PC-9 (cell line): ENCODE data around the gene SCNN1B. TPM values are rescaled to one million over a fixed set of nuclear protein-coding genes. Genes with fewer than 3 reads are reported as not detected.

Experiments used
- BruUV-seq: library from RNA; stranded (reverse); fragments of 400-500 nt; replicated peaks from 2 replicates; lab custom pipeline; 2021; lab: Mats Ljungman, UMichigan
- CTCF ChIA-PET: fragments of 300-600 bp; sonication (Branson Sonifier 250); formaldehyde crosslinking; loops from one replicate; lab custom pipeline; 2022; ENCODE audit warnings: antibody characterized with exemption; lab: Charles Lee
- POLR2A ChIA-PET: fragments of 300-600 bp; sonication (Branson Sonifier 250); formaldehyde crosslinking; loops from one replicate; lab custom pipeline; 2022; ENCODE audit warnings: antibody characterized with exemption; ENCODE audit not compliant: unreplicated experiment; lab: Charles Lee
- DNase-seq, 2 experiments: peaks; one replicate each; pipeline versions ENCODE4 v3.0.0 to v3.0.0-alpha.2; 2015 to 2022; ENCODE audit warnings: mixed read lengths in 1 of 2
- H2AFZ ChIP-seq: fragments of 200-600 bp; sonication (generic); 2 replicates; pipeline ENCODE4 v1.8.1; 2017; ENCODE audit warnings: antibody characterized with exemption
- H3F3A ChIP-seq: fragments of 200-600 bp; sonication (generic); 2 replicates; pipeline ENCODE4 v1.8.1; 2017; ENCODE audit warnings: antibody characterized with exemption, mild to moderate bottlenecking, low read depth; ENCODE audit not compliant: insufficient read depth
- H3K27ac ChIP-seq: fragments of 200-600 bp; sonication (generic); 2 replicates; pipeline ENCODE4 v1.6.1; 2016; ENCODE audit warnings: mixed run types
- H3K27me3 ChIP-seq: fragments of 200-600 bp; sonication (generic); 2 replicates; pipeline ENCODE4 v1.6.1; 2016; ENCODE audit warnings: low read depth, mixed run types; ENCODE audit not compliant: insufficient read depth
- H3K36me3 ChIP-seq: fragments of 200-600 bp; sonication (generic); 2 replicates; pipeline ENCODE4 v1.6.1; 2016; ENCODE audit warnings: low read depth, mixed run types
- H3K4me1 ChIP-seq: fragments of 200-600 bp; sonication (generic); replicated peaks from 2 replicates; pipeline ENCODE4 v1.6.1; 2016; ENCODE audit warnings: mixed run types; ENCODE audit not compliant: insufficient read depth
- H3K4me2 ChIP-seq: fragments of 200-600 bp; sonication (generic); 2 replicates; pipeline ENCODE4 v1.6.1; 2017; ENCODE audit warnings: mixed run types
- H3K4me3 ChIP-seq: fragments of 200-600 bp; sonication (generic); 2 replicates; pipeline ENCODE4 v1.6.1; 2016; ENCODE audit warnings: mixed run types
- H3K79me2 ChIP-seq: fragments of 200-600 bp; sonication (generic); 2 replicates; pipeline ENCODE4 v1.6.1; 2017; ENCODE audit warnings: low read depth, mixed run types
- H3K9me2 ChIP-seq: fragments of 200-600 bp; sonication (generic); 2 replicates; pipeline ENCODE4 v1.8.1; 2017; ENCODE audit warnings: mild to moderate bottlenecking; ENCODE audit not compliant: insufficient read depth
- H3K9me3 ChIP-seq: fragments of 200-600 bp; sonication (generic); 2 replicates; pipeline ENCODE4 v1.8.1; 2016; ENCODE audit warnings: low read depth; ENCODE audit not compliant: insufficient read depth
- H4K20me1 ChIP-seq: fragments of 200-600 bp; sonication (generic); 2 replicates; pipeline ENCODE4 v1.8.1; 2017; ENCODE audit not compliant: insufficient read depth
- CTCF ChIP-seq: fragments of 200-600 bp; sonication (generic); conservative IDR thresholded peaks from 2 replicates; pipeline ENCODE4 v1.6.1; 2017; ENCODE audit warnings: mixed run types, antibody characterized with exemption, mild to moderate bottlenecking, moderate library complexity
- EZH2 ChIP-seq: fragments of 200-600 bp; sonication (generic); IDR thresholded peaks from 2 replicates; pipeline ENCODE4 v1.8.0; 2017; ENCODE audit warnings: antibody characterized with exemption, low read depth
- intact Hi-C: fragments of 100-400 bp; cut with micrococcal nuclease; formaldehyde crosslinking; loops from one replicate; pipeline ENCODE4 v1.10.0; 2022; ENCODE audit not compliant: unreplicated experiment
- total RNA-seq: library from RNA; stranded (reverse); gene quantifications from 2 replicates; pipeline ENCODE4 v1.2.3, GENCODE V29; 2021

Gene SCNN1B
- total RNA-seq, 1 experiment from 2014 or later = 0.57 TPM

DNA sequence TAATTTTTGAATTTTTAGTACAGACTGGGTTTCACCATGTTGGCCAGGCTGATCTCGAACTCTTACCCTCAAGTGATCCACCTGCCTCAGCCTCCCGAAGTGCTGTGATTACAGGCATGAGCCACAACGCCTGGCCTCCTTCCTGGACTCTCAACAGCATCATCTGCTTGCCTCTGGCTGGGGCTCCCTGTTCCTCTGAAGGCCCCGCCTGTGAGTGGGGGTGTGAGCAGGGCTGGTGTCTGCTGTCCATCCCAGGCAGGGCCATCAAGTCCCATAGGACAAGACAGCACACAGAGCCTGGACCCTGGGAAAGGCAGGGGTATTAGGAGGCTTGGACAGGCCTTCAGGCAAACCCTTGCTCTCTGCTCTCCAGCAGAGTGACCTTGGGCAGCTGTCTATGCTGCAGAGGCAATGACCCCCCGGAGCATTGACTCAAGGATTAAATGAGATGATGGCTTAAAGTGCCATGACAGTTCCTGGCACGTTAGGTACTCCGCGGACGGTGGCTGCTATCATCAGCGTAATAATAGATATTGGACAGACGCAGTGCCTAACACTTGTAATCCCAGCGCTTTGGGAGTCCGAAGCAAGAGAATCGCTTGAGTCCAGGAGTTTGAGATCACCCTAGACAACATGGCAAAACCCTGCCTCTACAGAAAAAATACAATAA is 19.2 kb downstream of the SCNN1B start:
- H2AFZ ChIP-seq = no peak overlapping the region
- no peak for TF ChIP-seq EZH2
- no peak for TF ChIP-seq CTCF
- 0 out of 2 replicates have a peak, but pooled peaks cover 13% of the 10 kb centered on the region for H3K4me1 ChIP-seq
- no peak overlapping the region for H3K4me2 ChIP-seq
- no peaks in the 10 kb centered on the region for H3K79me2 ChIP-seq
- no peak overlapping the region for H3K4me3 ChIP-seq
- no peaks in the 10 kb centered on the region for H3K27me3 ChIP-seq
- ChIA-PET POLR2A (no interaction called here), CTCF (no interaction called here)
- DNase-seq = no peak
- H3K36me3 ChIP-seq = no peaks in the 10 kb centered on the region
- H3K27ac ChIP-seq = no peak overlapping the region
- BruUV-seq = no TSS peak
- intact Hi-C loops = no loop called here
- no peaks in the 10 kb centered on the region for H3K9me3 ChIP-seq
- no peaks in the 10 kb centered on the region for H3K9me2 ChIP-seq
- H4K20me1 ChIP-seq = no peaks in the 10 kb centered on the region
- peaks cover 10% of the 10 kb centered on the region; the same call in 1 of the 2 replicates for H3F3A ChIP-seq

GRCh38 chr16:23323224-23324030 is 21.3 kb downstream of the SCNN1B start:
- no peak for DNase-seq
- Histone ChIP-seq H3K36me3 (no peaks in the 10 kb centered on the region), H3K79me2 (no peaks in the 10 kb centered on the region), H3K27ac (no peak overlapping the region), H3K4me1 (0 out of 2 replicates have a peak, but pooled peaks cover 13% of the 10 kb centered on the region), H3K4me3 (no peak overlapping the region), H4K20me1 (no peaks in the 10 kb centered on the region), H2AFZ (no peak overlapping the region), H3K9me3 (no peaks in the 10 kb centered on the region), H3K4me2 (no peak overlapping the region), H3F3A (peaks cover 10% of the 10 kb centered on the region; the same call in 1 of the 2 replicates), H3K27me3 (no peaks in the 10 kb centered on the region), H3K9me2 (no peaks in the 10 kb centered on the region)
- CTCF ChIA-PET = interaction anchor here (0.7 kb wide), 1 partner anchor 105 kb away, joined by 3 read pairs; no protein-coding TSS in a partner anchor
- POLR2A ChIA-PET = no interaction called here
- TF ChIP-seq CTCF (no peak), EZH2 (no peak)
- intact Hi-C loops = no loop called here
- no TSS peak for BruUV-seq

GRCh38 chr16:23324727-23325126 is 22.6 kb downstream of the SCNN1B start:
- Histone ChIP-seq H3K27me3 (no peaks in the 10 kb centered on the region), H3K36me3 (no peaks in the 10 kb centered on the region), H2AFZ (no peak overlapping the region), H3K79me2 (no peaks in the 10 kb centered on the region), H3K4me3 (no peak overlapping the region), H3K9me3 (no peaks in the 10 kb centered on the region), H3K4me1 (0 out of 2 replicates have a peak, but pooled peaks cover 13% of the 10 kb centered on the region), H3K4me2 (0 out of 2 replicates have a peak overlapping the region, but pooled peaks have one; percentile 18), H3K27ac (0 out of 2 replicates have a peak overlapping the region, but pooled peaks have one; percentile 14), H4K20me1 (no peaks in the 10 kb centered on the region), H3F3A (peaks cover 10% of the 10 kb centered on the region; the same call in 1 of the 2 replicates), H3K9me2 (no peaks in the 10 kb centered on the region)
- intact Hi-C loops = no loop called here
- no TSS peak for BruUV-seq
- ChIA-PET POLR2A (no interaction called here), CTCF (no interaction called here)
- peak; percentile 82 to 86 for DNase-seq
- TF ChIP-seq EZH2 = no peak
- no peak for TF ChIP-seq CTCF
